Peyer's patch (tissue), 4 donors: ENCODE data around the gene DVL1.

Source experiments
- CTCF ChIP-seq, 6 experiments: fragments of 450-650 bp in 4 of 6; fragments of 200-600 bp in 2 of 6; sonication (generic) in 1 of 6; IDR thresholded peaks; one replicate each; pipeline ENCODE4 v1.5.1; 2017 to 2019; ENCODE audit warnings: antibody characterized with exemption in 6 of 6, mild to moderate bottlenecking in 3 of 6, moderate library complexity in 1 of 6
- POLR2A ChIP-seq, 2 donors: fragments of 450-650 bp; IDR thresholded peaks; one replicate each; pipeline ENCODE4 v1.5.1; 2017; ENCODE audit warnings: antibody characterized with exemption in 2 of 2, mild to moderate bottlenecking in 2 of 2, moderate library complexity in 2 of 2

DNA sequence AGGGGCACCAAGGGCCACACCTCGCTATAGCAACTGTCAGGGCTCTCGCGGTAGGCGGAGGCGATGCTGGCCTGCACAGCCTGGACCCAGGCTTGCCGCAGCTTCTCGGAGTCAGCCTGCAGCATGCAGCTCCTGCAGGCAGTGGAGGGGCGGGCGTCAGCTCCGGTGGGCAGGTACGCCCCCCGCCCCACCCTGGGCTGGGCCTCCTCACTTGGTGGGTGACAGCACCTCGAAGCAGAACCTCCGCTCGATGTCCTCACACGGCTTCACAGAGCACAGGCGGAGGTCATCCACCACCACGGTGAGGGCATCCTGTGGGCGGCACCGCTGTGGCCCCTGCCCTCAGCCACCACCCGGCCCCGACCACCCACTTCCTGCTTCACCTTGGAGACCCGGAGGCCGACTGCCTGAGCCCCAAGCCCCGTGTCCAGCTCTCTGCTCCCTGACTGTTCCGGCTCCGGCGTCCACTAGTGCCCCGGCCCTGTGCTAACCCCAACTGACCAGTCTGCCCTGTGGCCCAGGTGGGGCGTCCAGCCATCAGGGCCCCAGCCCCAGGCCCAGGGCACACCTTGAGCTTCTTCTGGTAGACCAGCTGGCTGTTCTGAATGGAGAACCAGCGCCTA, 51.3 kb downstream of the DVL1 start:
- TF ChIP-seq POLR2A (IDR thresholded peaks at IDR 0.05), result no peak
- TF ChIP-seq CTCF (IDR thresholded peaks at IDR 0.05), result no peak
